ENCODE measurements around the gene HES7.

The HES7 gene

DNA sequence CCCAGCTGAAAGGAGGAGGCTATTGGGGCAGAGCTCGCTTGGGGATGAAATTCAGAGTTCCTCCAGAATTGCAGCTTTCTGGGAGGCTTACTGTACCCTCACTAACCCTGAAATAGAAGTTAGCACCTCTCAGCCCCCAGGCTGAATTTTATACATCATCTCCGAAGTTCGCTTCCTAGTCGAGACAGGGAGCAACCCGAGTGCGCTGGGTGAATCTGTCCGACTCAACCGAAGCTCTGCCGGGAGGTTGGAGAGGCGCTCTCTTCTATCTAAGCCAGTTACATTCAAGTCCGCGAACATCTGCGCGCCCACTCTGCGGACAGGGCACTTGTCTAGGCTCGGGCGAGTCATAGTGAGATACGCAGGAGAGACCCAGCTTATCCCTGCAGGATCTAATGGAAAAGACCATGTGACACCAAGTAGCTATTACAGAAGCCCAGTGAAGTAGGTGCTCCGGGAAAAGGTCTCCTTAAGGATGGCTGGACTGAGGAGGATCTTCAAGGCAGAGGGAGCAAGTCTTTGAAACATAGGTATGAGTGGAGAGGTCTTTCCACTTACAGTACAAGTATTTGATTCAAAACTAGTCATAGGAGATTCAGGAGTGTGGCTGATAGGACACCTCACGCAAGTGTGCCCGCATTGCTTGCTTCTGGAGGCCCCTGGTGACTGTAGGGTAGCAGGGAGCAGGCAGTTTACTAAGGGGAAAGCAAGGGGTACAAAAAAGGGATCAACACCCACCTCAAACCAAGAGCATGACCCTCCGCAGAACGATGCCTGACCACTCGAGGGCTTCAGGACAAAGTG is 646 bp upstream of the HES7 start:
- Histone ChIP-seq H3K36me3 (no peaks in the 10 kb centered on the region), H3K9ac (peak overlapping the region; percentile 63; the same call in 1 of the 2 replicates), H3K4me3 (peak overlapping the region; percentile 71), H3K27me3 (peaks cover 83% of the 10 kb centered on the region), H3K4me2 (peak overlapping the region; percentile 95), H3K27ac (no peak overlapping the region), H4K20me1 (peaks cover 54% of the 10 kb centered on the region), H3K4me1 (peaks cover 50% of the 10 kb centered on the region), H3K9me3 (no peaks in the 10 kb centered on the region)
- TF ChIP-seq Cebpa-rat (IDR thresholded peaks at IDR 0.05) = no peak

DNA sequence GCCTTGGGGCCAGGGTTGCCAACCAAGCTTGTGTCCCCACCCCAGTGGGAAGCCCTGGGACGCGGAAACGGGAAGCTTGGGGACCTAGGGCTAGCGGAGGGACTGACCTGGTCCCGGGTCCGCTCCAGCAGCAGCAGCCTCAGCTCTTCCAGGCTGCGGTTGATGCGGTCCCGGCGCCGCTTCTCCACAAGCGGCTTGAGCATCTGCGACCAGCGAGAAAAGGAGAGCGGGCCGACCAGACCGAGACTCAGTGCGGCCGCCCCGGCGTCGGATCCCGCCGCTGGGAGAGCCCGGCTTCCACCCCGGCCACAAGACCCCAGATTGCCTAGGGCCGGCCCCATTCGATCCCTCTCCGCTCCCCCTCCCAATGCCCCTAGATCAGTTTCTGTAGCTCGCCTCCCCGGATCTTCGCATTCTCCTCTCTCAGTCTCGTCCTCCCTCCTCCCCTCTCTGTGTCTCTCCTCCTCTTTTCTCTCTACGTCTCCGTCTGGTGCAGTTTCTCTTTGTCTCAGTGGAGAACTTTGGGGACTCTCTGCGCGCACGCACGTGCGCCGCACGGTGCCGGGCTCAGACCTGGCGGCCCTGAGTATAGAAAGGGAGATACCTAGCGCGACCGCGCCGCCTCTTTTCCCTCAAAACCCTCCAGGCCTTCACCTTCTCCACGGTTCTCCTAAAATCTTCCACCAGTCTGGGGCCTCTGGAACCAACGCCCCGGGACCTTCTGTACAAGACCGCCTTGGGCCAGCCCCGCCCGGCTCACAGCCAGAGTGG is 797 bp downstream of the HES7 start:
- H4K20me1 ChIP-seq = peaks cover 54% of the 10 kb centered on the region
- no peaks in the 10 kb centered on the region for H3K36me3 ChIP-seq
- H3K4me1 ChIP-seq = peaks cover 53% of the 10 kb centered on the region
- H3K27me3 ChIP-seq = peaks cover 76% of the 10 kb centered on the region
- H3K27ac ChIP-seq = no peak overlapping the region
- H3K9me3 ChIP-seq = no peaks in the 10 kb centered on the region
- no peak for TF ChIP-seq Cebpa-rat (IDR thresholded peaks at IDR 0.05)
- peak overlapping the region; percentile 95 for H3K4me2 ChIP-seq
- H3K9ac ChIP-seq = peak overlapping the region; percentile 48
- H3K4me3 ChIP-seq = peak overlapping the region; percentile 71

GRCh38 chr17:8122422-8122923 is 1.4 kb downstream of the HES7 start:
- Histone ChIP-seq H4K20me1 (peaks cover 54% of the 10 kb centered on the region), H3K9me3 (no peaks in the 10 kb centered on the region), H3K27me3 (peaks cover 76% of the 10 kb centered on the region), H3K27ac (no peak overlapping the region), H3K36me3 (no peaks in the 10 kb centered on the region), H3K4me2 (peak overlapping the region; percentile 95), H3K4me1 (peaks cover 59% of the 10 kb centered on the region), H3K9ac (peak overlapping the region; percentile 48; the same call in 1 of the 2 replicates), H3K4me3 (peak overlapping the region; percentile 71)
- TF ChIP-seq Cebpa-rat (IDR thresholded peaks at IDR 0.05) = no peak

GRCh38 chr17:8121681-8122421 is 2.1 kb downstream of the HES7 start:
- TF ChIP-seq Cebpa-rat (IDR thresholded peaks at IDR 0.05) = no peak
- H3K27ac ChIP-seq = no peak overlapping the region

DNA sequence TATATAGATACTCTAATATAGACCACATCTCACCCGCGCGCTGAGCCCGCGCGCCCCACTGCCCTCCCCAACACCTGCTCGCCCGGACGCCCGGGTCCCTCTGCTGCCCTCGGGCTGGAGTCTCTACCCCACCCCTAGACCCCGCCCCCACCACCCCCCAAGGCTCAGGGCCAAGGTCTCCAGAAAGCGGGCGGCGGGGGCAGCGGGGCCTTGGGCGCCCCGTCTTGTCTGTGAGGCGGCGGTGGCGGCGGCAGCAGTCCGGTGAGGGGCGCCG is 2.6 kb downstream of the HES7 start:
- Histone ChIP-seq H3K9ac (peak overlapping the region; percentile 39; the same call in 1 of the 2 replicates), H3K4me1 (peaks cover 62% of the 10 kb centered on the region), H3K27me3 (peaks cover 78% of the 10 kb centered on the region), H3K4me3 (peak overlapping the region; percentile 71), H4K20me1 (peaks cover 63% of the 10 kb centered on the region), H3K36me3 (no peaks in the 10 kb centered on the region), H3K27ac (no peak overlapping the region), H3K9me3 (no peaks in the 10 kb centered on the region), H3K4me2 (peak overlapping the region; percentile 95)
- no peak for TF ChIP-seq Cebpa-rat (IDR thresholded peaks at IDR 0.05)

More at GRCh38 chr17:8121681-8122421, 2.1 kb downstream of the HES7 start:
- Histone ChIP-seq H3K9me3 (no peaks in the 10 kb centered on the region), H3K4me3 (peak overlapping the region; percentile 71), H4K20me1 (peaks cover 58% of the 10 kb centered on the region), H3K27me3 (peaks cover 76% of the 10 kb centered on the region), H3K4me2 (peak overlapping the region; percentile 95), H3K36me3 (no peaks in the 10 kb centered on the region), H3K9ac (peak overlapping the region; percentile 39; the same call in 1 of the 2 replicates), H3K4me1 (peaks cover 60% of the 10 kb centered on the region)

- no peak overlapping the region for H3K27ac ChIP-seq
- peaks cover 62% of the 10 kb centered on the region for H3K4me1 ChIP-seq
Observed at GRCh38 chr17:8120520-8121406, 3.1 kb downstream of the HES7 start.

GRCh38 chr17:8119581-8120519 is 4.1 kb downstream of the HES7 start:
- Histone ChIP-seq H3K4me2 (peak overlapping the region; percentile 95), H3K9ac (peak overlapping the region; percentile 63), H3K4me1 (peaks cover 56% of the 10 kb centered on the region), H4K20me1 (peaks cover 59% of the 10 kb centered on the region), H3K4me3 (peak overlapping the region; percentile 71), H3K36me3 (no peaks in the 10 kb centered on the region), H3K27me3 (peaks cover 85% of the 10 kb centered on the region), H3K27ac (no peak overlapping the region), H3K9me3 (no peaks in the 10 kb centered on the region)
- no peak for TF ChIP-seq Cebpa-rat (IDR thresholded peaks at IDR 0.05)

More at GRCh38 chr17:8120520-8121406, 3.1 kb downstream of the HES7 start:
- Histone ChIP-seq H3K9me3 (no peaks in the 10 kb centered on the region), H4K20me1 (peaks cover 66% of the 10 kb centered on the region), H3K36me3 (no peaks in the 10 kb centered on the region), H3K4me2 (peak overlapping the region; percentile 95), H3K9ac (peak overlapping the region; percentile 34), H3K4me3 (peak overlapping the region; percentile 71), H3K27me3 (peaks cover 84% of the 10 kb centered on the region)
- no peak for TF ChIP-seq Cebpa-rat (IDR thresholded peaks at IDR 0.05)

All from BLaER1 (cell line).